Natural killer cell (primary cell): ENCODE data around the gene CHRM2. TPM values are rescaled to one million over a fixed set of nuclear protein-coding genes. Genes with fewer than 3 reads are reported as not detected.

ENCODE experiments used
- ATAC-seq, 3 donors: fragments of 150-1000 bp in 2 of 3; fragments of 200-7000 bp in 1 of 3; cut with Tn5 transposase; 1 replicate in 1 of 3; 2 replicates in 2 of 3; pipeline ENCODE4 v1.10.0; 2021; ENCODE audit warnings: mild to moderate bottlenecking in 2 of 3, moderate library complexity in 2 of 3
- DNase-seq, 2 donors: peaks; one replicate each; pipeline versions ENCODE4 v3.0.0 to v3.0.0-alpha.2; 2013 to 2021; ENCODE audit warnings: mixed read lengths in 1 of 2
- H3K27ac ChIP-seq: one replicate; pipeline ENCODE4 v1.5.1; 2013; ENCODE audit warnings: mild to moderate bottlenecking, low read length
- H3K27me3 ChIP-seq: one replicate; pipeline ENCODE4 v1.6.1; 2013; ENCODE audit warnings: low read length; ENCODE audit not compliant: control insufficient read depth, insufficient read depth
- H3K36me3 ChIP-seq: one replicate; pipeline ENCODE4 v1.6.1; 2013; ENCODE audit warnings: low read length; ENCODE audit not compliant: control insufficient read depth, insufficient read depth
- H3K4me1 ChIP-seq: one replicate; pipeline ENCODE4 v1.6.1; 2013; ENCODE audit warnings: low read length; ENCODE audit not compliant: control insufficient read depth, insufficient read depth
- H3K4me3 ChIP-seq: one replicate; pipeline ENCODE4 v1.5.1; 2013; ENCODE audit warnings: low read length
- H3K9me3 ChIP-seq: one replicate; pipeline ENCODE4 v1.6.1; 2013; ENCODE audit warnings: low read length; ENCODE audit not compliant: control insufficient read depth, insufficient read depth
- H3K27ac Mint-ChIP-seq, 2 donors: one replicate each; pipeline ENCODE4 v1.8.0; 2022; ENCODE audit warnings: mild to moderate bottlenecking in 2 of 2, mixed read lengths in 2 of 2, moderate library complexity in 1 of 2
- H3K27me3 Mint-ChIP-seq, 2 donors: one replicate each; pipeline ENCODE4 v1.8.0; 2022; ENCODE audit warnings: low read depth in 2 of 2, mixed read lengths in 2 of 2
- H3K36me3 Mint-ChIP-seq: one replicate; pipeline ENCODE4 v1.8.0; 2022; ENCODE audit warnings: mixed read lengths
- H3K4me1 Mint-ChIP-seq, 2 donors: one replicate each; pipeline ENCODE4 v1.8.0; 2022; ENCODE audit warnings: mixed read lengths in 2 of 2
- H3K4me3 Mint-ChIP-seq: one replicate; pipeline ENCODE4 v1.8.0; 2022; ENCODE audit warnings: mild to moderate bottlenecking, moderate library complexity, mixed read lengths
- H3K9me3 Mint-ChIP-seq, 2 donors: one replicate each; pipeline ENCODE4 v1.8.0; 2022; ENCODE audit warnings: mixed read lengths in 2 of 2
- CTCF ChIP-seq: fragments of 200-600 bp; IDR thresholded peaks from one replicate; pipeline ENCODE4 v1.8.0; 2022; ENCODE audit warnings: antibody characterized with exemption
- WGBS: methylation state at CpG from one replicate; pipeline ENCODE4 v1.1.7; 2013; ENCODE audit warnings: missing lambda C conversion rate; ENCODE audit not compliant: insufficient coverage; 5-methylcytosine and 5-hydroxymethylcytosine counted together
- intact Hi-C: fragments of 100-400 bp; cut with micrococcal nuclease; formaldehyde crosslinking; loops from one replicate; pipeline ENCODE4 v1.14.2; 2022
- total RNA-seq, 4 donors: library from RNA; stranded (reverse); fragments of 120-200 nt in 1 of 4; gene quantifications; one replicate each; pipeline versions ENCODE4 v1.2.3 to v1.2.4, GENCODE V29; 2013 to 2022

CHRM2 gene
- total RNA-seq, 3 donors from 2014 or later (not counting 1 experiment from before 2014, with no cell fraction given) = not detected

DNA sequence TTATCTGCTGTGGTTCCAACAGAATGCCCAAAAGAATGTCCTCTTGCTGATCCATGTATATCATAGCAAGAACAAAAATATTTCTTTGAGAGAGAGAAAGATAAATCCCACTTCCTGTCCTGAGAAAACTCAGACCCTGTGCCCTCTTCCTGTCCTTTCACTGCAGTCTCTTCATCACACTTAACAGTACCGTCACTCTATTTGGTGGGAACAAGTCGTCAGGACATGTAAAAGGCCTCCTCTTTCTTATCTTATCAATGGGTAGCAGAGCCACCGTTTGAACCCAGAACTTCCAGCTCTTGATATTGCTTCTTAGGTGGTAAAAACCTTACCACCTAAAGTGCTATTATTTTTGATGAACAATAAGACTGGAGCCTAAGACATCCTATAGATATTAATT, 43.9 kb downstream of the CHRM2 start:
- no peaks in the 10 kb centered on the region for H3K4me1 ChIP-seq
- Mint-ChIP-seq H3K27me3 (no peaks in the 10 kb centered on the region), H3K4me1 (no peaks in the 10 kb centered on the region), H3K27ac (no peak overlapping the region), H3K9me3 (peaks cover 14 to 26% of the 10 kb centered on the region in 2 donors), H3K36me3 (no peaks in the 10 kb centered on the region), H3K4me3 (no peak overlapping the region)
- no peak for ATAC-seq
- intact Hi-C loops = no loop called here
- no peak for TF ChIP-seq CTCF
- DNase-seq = no peak
- H3K4me3 ChIP-seq = no peak overlapping the region
- H3K36me3 ChIP-seq = no peaks in the 10 kb centered on the region
- no peaks in the 10 kb centered on the region for H3K9me3 ChIP-seq
- WGBS = 88% methylated on average over 2 of the region's 3 CpGs
- no peaks in the 10 kb centered on the region for H3K27me3 ChIP-seq
- H3K27ac ChIP-seq = no peak overlapping the region

- H3K9me3 Mint-ChIP-seq = peaks cover 11 to 25% of the 10 kb centered on the region in 2 donors
- intact Hi-C loops = no loop called here
- no peaks in the 10 kb centered on the region for H3K9me3 ChIP-seq
Measured at GRCh38 chr7:136914016-136914415, 45.6 kb downstream of the CHRM2 start.

GRCh38 chr7:136919820-136920219, 51.4 kb downstream of the CHRM2 start:
- no peak overlapping the region for H3K4me3 Mint-ChIP-seq
- H3K4me1 ChIP-seq = no peaks in the 10 kb centered on the region
- intact Hi-C loops = no loop called here
- H3K27ac Mint-ChIP-seq = no peak overlapping the region
- no peaks in the 10 kb centered on the region for H3K4me1 Mint-ChIP-seq
- H3K9me3 Mint-ChIP-seq = peaks cover 8 to 20% of the 10 kb centered on the region in 2 donors
- no peak for ATAC-seq
- no peaks in the 10 kb centered on the region for H3K27me3 Mint-ChIP-seq
- H3K27ac ChIP-seq = no peak overlapping the region
- no peaks in the 10 kb centered on the region for H3K27me3 ChIP-seq
- no peaks in the 10 kb centered on the region for H3K36me3 Mint-ChIP-seq
- H3K4me3 ChIP-seq = no peak overlapping the region
- WGBS = 100% methylated on average over 1 of the region's 2 CpGs
- no peak for TF ChIP-seq CTCF
- no peaks in the 10 kb centered on the region for H3K36me3 ChIP-seq
- no peak for DNase-seq
- no peaks in the 10 kb centered on the region for H3K9me3 ChIP-seq

More at GRCh38 chr7:136914016-136914415, 45.6 kb downstream of the CHRM2 start:
- H3K27me3 ChIP-seq = no peaks in the 10 kb centered on the region
- ATAC-seq (no peak), DNase-seq (no peak)
- no peaks in the 10 kb centered on the region for H3K36me3 ChIP-seq
- H3K27ac ChIP-seq = no peak overlapping the region
- Mint-ChIP-seq H3K4me1 (no peaks in the 10 kb centered on the region), H3K27ac (no peak overlapping the region), H3K4me3 (no peak overlapping the region), H3K36me3 (no peaks in the 10 kb centered on the region), H3K27me3 (no peaks in the 10 kb centered on the region)
- no peak for TF ChIP-seq CTCF
- H3K4me1 ChIP-seq = no peaks in the 10 kb centered on the region
- WGBS = 81% methylated on average over 3 of the region's 3 CpGs
- H3K4me3 ChIP-seq = no peak overlapping the region

DNA sequence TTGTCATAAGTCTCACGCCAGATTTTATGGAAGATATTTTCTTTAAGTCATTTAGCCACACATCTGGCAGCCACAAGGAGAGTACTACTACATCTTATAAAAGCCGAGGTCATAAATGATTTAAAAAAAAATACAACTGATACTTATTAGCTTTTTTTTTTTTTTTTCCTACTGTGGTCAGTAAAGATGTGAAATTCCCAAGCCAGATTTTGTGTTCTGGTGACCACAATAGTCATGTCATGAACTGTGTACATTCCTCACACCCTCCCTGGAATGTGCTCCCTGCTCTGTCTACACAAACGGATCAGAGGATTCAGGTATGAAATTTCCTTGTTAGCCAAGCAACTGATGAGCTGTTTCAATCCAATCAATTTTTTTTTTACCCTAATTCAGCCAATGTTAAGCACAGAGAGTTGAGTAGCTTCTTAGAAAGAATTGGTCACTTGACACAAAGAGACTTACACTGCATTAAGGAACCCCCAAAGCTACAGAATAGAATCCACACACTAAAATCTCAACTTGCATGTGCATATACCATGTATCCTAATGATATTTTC, 54.7 kb downstream of the CHRM2 start:
- TF ChIP-seq CTCF = no peak
- Histone ChIP-seq H3K4me1 (no peaks in the 10 kb centered on the region), H3K4me3 (no peak overlapping the region), H3K36me3 (no peaks in the 10 kb centered on the region), H3K27ac (no peak overlapping the region), H3K27me3 (no peaks in the 10 kb centered on the region), H3K9me3 (no peaks in the 10 kb centered on the region)
- no peaks in the 10 kb centered on the region for H3K4me1 Mint-ChIP-seq
- H3K27ac Mint-ChIP-seq = no peak overlapping the region
- 86% methylated on average over 2 of the region's 3 CpGs for WGBS
- no peak for ATAC-seq
- no peaks in the 10 kb centered on the region for H3K36me3 Mint-ChIP-seq
- intact Hi-C loops = no loop called here
- DNase-seq = no peak
- H3K4me3 Mint-ChIP-seq = no peak overlapping the region
- H3K27me3 Mint-ChIP-seq = no peaks in the 10 kb centered on the region
- H3K9me3 Mint-ChIP-seq = peaks cover 5 to 14% of the 10 kb centered on the region in 2 donors
